Kidney (tissue), 14 donors: ENCODE results near the gene GPX2. TPM values are rescaled to one million over a fixed set of nuclear protein-coding genes. Genes with fewer than 3 reads are reported as not detected.

Experiments
- DNase-seq, 5 donors: peaks; one replicate each; pipeline ENCODE4 v3.0.0-alpha.2; 2013 to 2020
- FAIRE-seq: peaks from 2 replicates; lab custom pipeline; 2012; peaks lifted over from hg19 to GRCh38; lab: Jason Lieb, UNC
- H3K27ac ChIP-seq, 2 donors: one replicate each; pipeline ENCODE4 v1.7.0; 2013; ENCODE audit warnings: low read depth in 2 of 2, low read length in 2 of 2, inconsistent platforms in 1 of 2
- H3K27me3 ChIP-seq: one replicate; pipeline ENCODE4 v1.7.1; 2013; ENCODE audit warnings: low read length, inconsistent platforms; ENCODE audit not compliant: control insufficient read depth, insufficient read depth
- H3K36me3 ChIP-seq, 3 donors: one replicate each; pipeline versions ENCODE4 v1.7.0 to v1.7.1; 2013; ENCODE audit warnings: low read length in 3 of 3, control low read depth in 1 of 3, inconsistent platforms in 1 of 3; ENCODE audit not compliant: insufficient read depth in 3 of 3, control insufficient read depth in 2 of 3
- H3K4me1 ChIP-seq, 3 donors: one replicate each; pipeline versions ENCODE4 v1.7.0 to v1.7.1; 2013; ENCODE audit warnings: low read length in 3 of 3, inconsistent platforms in 1 of 3, low read depth in 1 of 3; ENCODE audit not compliant: control insufficient read depth in 2 of 3, insufficient read depth in 2 of 3
- H3K4me3 ChIP-seq, 3 donors: one replicate each; pipeline versions ENCODE4 v1.7.0 to v1.8.1; 2013; ENCODE audit warnings: low read length in 3 of 3, control low read depth in 1 of 3, inconsistent platforms in 1 of 3
- H3K9ac ChIP-seq, 3 donors: one replicate each; pipeline versions ENCODE4 v1.7.0 to v1.7.1; 2013; ENCODE audit warnings: low read length in 3 of 3, control low read depth in 1 of 3, inconsistent platforms in 1 of 3
- H3K9me3 ChIP-seq, 3 donors: one replicate each; pipeline versions ENCODE4 v1.7.0 to v1.7.1; 2013; ENCODE audit warnings: low read length in 3 of 3, control low read depth in 1 of 3, inconsistent platforms in 1 of 3; ENCODE audit not compliant: control insufficient read depth in 2 of 3, insufficient read depth in 1 of 3
- intact Hi-C: fragments of 100-400 bp; cut with DNase I; formaldehyde crosslinking; loops from one replicate; pipeline ENCODE4 v1.11.1; 2022
- polyA plus RNA-seq: library from polyadenylated mRNA; stranded (reverse); fragments of 350-450 nt; fragmentation: Illumina TruSeq; extraction: RNeasy Lipid Tissue Mini Kit (QIAGEN cat#74804); gene quantifications from one replicate; pipeline ENCODE4 v1.2.3, GENCODE V29; 2014; ENCODE audit warnings: low read depth, low replicate concordance; ENCODE audit not compliant: insufficient read depth
- total RNA-seq: library from RNA; stranded (reverse); fragmentation: NEBNext Ultra II Directional; extraction: Animal tissue kit (Norgen Biotek cat#: 25700); gene quantifications from one replicate; pipeline ENCODE4 v1.2.1, GENCODE V29; 2021
- TF ChIP-seq, protein P1 (sequence below): IDR thresholded peaks from 3 replicates; pipeline ENCODE4 v1.5.1; 2012; ENCODE audit warnings: mild to moderate bottlenecking, moderate library complexity, borderline replicate concordance; ENCODE audit not compliant: insufficient read depth; ENCODE audit errors: extremely low read depth
- donor health status: control.
- donor health status: control.
- donor health status: control.
- donor health status: control.
- donor health status: control.
- donor health status: DM: yes; HTN: yes; CAD: no.
- donor health status: Normal renal cell carcinoma (clear cell type).

The GPX2 gene
- total and polyA plus RNA-seq, 2 donors from 2014 or later: 8.4 to 60.0 TPM

DNA sequence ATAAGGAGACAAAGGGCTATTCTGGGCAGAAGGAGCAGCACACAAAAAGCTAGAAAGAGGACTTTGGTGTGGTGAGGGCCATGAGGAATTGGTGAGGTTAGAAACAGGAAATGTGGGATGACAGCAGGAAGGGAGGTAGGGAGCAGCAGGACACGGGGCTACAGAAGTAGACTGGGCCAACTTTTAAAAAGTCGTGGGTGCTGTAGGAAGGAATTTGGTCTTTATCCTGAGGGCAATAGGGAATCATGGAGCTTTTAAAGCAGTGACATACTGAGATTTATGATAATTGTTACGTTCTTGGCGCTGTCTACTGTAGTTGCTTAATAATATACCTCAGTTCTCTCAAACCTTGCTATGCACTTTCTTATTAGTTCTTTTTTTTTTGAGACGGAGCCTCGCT lies 36.5 kb downstream of the GPX2 start:
- H3K27ac ChIP-seq: no peak overlapping the region
- intact Hi-C loops: no loop called here
- DNase-seq (no peak), FAIRE-seq (no peak)
- TF ChIP-seq, protein P1, sequence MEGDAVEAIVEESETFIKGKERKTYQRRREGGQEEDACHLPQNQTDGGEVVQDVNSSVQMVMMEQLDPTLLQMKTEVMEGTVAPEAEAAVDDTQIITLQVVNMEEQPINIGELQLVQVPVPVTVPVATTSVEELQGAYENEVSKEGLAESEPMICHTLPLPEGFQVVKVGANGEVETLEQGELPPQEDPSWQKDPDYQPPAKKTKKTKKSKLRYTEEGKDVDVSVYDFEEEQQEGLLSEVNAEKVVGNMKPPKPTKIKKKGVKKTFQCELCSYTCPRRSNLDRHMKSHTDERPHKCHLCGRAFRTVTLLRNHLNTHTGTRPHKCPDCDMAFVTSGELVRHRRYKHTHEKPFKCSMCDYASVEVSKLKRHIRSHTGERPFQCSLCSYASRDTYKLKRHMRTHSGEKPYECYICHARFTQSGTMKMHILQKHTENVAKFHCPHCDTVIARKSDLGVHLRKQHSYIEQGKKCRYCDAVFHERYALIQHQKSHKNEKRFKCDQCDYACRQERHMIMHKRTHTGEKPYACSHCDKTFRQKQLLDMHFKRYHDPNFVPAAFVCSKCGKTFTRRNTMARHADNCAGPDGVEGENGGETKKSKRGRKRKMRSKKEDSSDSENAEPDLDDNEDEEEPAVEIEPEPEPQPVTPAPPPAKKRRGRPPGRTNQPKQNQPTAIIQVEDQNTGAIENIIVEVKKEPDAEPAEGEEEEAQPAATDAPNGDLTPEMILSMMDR: no peak
- no peaks in the 10 kb centered on the region for H3K4me1 ChIP-seq
- H3K9ac ChIP-seq: no peak overlapping the region
- no peaks in the 10 kb centered on the region for H3K9me3 ChIP-seq
- H3K4me3 ChIP-seq: no peak overlapping the region
- H3K27me3 ChIP-seq: no peaks in the 10 kb centered on the region
- no peaks in the 10 kb centered on the region for H3K36me3 ChIP-seq

DNA sequence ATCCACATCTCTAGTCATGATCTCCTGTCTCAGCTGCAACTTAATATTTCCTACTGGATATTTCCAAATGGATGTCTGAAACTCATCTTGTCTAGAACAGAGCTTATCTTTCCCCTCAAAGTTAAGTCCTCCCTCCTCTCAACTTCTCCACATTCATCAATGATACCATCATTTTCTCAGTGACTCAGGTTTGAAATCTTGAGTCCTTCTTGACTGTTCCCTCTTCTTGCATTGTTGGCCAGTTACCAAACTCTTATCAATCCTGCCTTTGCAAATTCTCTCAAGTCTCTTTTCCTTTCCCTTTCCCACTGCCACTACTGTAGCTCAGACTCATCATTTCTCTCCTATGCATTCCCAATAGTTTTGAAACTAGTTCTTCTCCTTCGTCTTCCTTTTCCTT lies 42.6 kb downstream of the GPX2 start:
- TF ChIP-seq, protein P1: no peak
- intact Hi-C loops: no loop called here
- Histone ChIP-seq H3K9me3 (no peaks in the 10 kb centered on the region), H3K9ac (no peak overlapping the region), H3K4me3 (no peak overlapping the region), H3K4me1 (no peaks in the 10 kb centered on the region), H3K27me3 (no peaks in the 10 kb centered on the region), H3K27ac (no peak overlapping the region), H3K36me3 (no peaks in the 10 kb centered on the region)
- no peak for FAIRE-seq
- no peak for DNase-seq

DNA sequence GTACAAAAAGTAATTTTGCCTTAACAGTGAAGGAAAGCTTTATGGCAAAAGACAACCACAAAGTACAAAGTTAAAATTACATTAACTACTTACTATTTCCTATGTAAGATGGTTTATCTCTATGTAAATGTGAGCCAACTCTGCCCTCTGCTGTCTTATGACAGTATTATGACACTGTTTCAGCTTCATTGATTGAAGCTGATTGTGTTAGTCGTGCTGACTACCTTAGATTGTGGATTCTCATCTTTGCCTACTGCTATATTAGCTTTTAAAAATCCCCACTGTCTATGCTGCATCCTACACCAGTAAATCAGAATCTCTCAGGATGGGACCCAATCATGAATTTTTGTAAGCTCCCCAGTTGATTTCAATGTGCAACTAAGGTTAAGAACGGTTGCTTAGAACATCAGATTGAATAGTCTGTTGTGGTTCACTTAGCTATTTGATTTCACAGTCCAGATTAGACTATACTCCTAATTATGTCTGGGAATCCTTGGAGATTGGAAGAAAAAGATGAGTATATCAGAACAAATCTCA lies 50.6 kb downstream of the GPX2 start:
- Histone ChIP-seq H3K9me3 (no peaks in the 10 kb centered on the region), H3K36me3 (no peaks in the 10 kb centered on the region), H3K27ac (no peak overlapping the region), H3K27me3 (no peaks in the 10 kb centered on the region), H3K4me3 (no peak overlapping the region), H3K4me1 (no peaks in the 10 kb centered on the region), H3K9ac (no peak overlapping the region)
- DNase-seq: peak in 3 of 5 donors; percentile 35 to 80 (median 79)
- intact Hi-C loops: no loop called here
- TF ChIP-seq, protein P1: peak; percentile 71
- FAIRE-seq: peak; percentile 87

DNA sequence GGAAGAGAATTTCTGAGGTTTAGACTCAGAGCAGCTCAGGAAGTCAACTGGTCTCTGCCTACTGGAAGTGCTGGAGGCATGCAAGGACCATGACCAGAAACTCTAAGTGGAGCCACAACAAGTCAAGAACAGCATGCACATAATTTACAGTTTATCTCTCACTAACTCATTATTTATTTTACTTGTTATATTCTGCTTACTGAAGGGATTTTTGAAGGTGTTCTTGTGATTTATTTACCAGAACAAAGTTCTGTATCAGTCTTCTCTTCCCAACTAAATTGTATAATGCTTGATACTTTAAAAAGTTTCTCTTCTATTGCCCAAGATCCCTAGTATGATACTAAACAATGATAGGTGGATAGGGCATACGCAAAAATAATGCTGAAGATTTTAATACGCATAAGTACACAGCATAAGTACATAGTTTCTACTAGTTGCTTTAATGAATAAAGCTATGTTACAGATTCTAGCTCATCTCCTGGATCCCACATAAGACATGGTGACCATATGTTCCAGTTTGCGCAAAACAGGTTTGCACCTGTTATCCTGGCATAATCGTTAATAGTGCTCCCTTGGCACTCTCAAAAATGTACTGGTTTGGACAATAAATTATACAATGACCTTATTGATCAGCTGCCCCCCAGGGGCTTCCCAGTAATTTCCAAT lies 51.2 kb downstream of the GPX2 start:
- TF ChIP-seq, protein P1: no peak
- H3K9ac ChIP-seq: no peak overlapping the region
- no peaks in the 10 kb centered on the region for H3K9me3 ChIP-seq
- FAIRE-seq (no peak), DNase-seq (no peak)
- intact Hi-C loops: no loop called here
- no peak overlapping the region for H3K4me3 ChIP-seq
- no peaks in the 10 kb centered on the region for H3K36me3 ChIP-seq
- H3K27ac ChIP-seq: no peak overlapping the region
- H3K27me3 ChIP-seq: no peaks in the 10 kb centered on the region
- H3K4me1 ChIP-seq: no peaks in the 10 kb centered on the region
